Skeletal muscle cell (primary cell): ENCODE measurements around the gene ITGB3.

ENCODE experiments used
- DNase-seq: peaks from one replicate; pipeline ENCODE4 v3.0.0-alpha.2; 2010; ENCODE audit warnings: low read depth
- H3K4me3 ChIP-seq: 2 replicates; pipeline ENCODE4 v1.5.1; 2011; ENCODE audit warnings: low read depth, mild to moderate bottlenecking, control low read depth, low read length, moderate library complexity

ITGB3 gene

GRCh38 chr17:47318197-47318918 is 64.7 kb downstream of the ITGB3 start:
- no peak for DNase-seq
- H3K4me3 ChIP-seq, result no peak overlapping the region

- DNase-seq, result no peak
- no peak overlapping the region for H3K4me3 ChIP-seq
Observed at GRCh38 chr17:47320879-47321502, 67.4 kb downstream of the ITGB3 start.

- peak within 1 kb of the TSS; percentile 67 for H3K4me3 ChIP-seq
- peak; percentile 34 for DNase-seq
Observed at GRCh38 chr17:47323382-47324223, 70.0 kb downstream of the ITGB3 start, which contains the start of gene EFCAB13. Gene EFCAB13, plus strand, starts transcription at chr17:47323955. Its CDS starts 4,399 bp downstream, at chr17:47328354.

GRCh38 chr17:47324224-47325020 is 70.8 kb downstream of the ITGB3 start:
- no peak for DNase-seq
- peak overlapping the region; percentile 67 for H3K4me3 ChIP-seq

- no peak for DNase-seq
- no peak overlapping the region for H3K4me3 ChIP-seq
Observed at GRCh38 chr17:47325176-47325575, 71.5 kb downstream of the ITGB3 start.

GRCh38 chr17:47330548-47330947 is 76.9 kb downstream of the ITGB3 start:
- DNase-seq, result no peak
- H3K4me3 ChIP-seq, result no peak overlapping the region

GRCh38 chr17:47332287-47332686 is 78.7 kb downstream of the ITGB3 start:
- DNase-seq, result no peak
- no peak overlapping the region for H3K4me3 ChIP-seq

GRCh38 chr17:47335101-47335936 is 81.7 kb downstream of the ITGB3 start:
- no peak for DNase-seq
- no peak overlapping the region for H3K4me3 ChIP-seq

- no peak for DNase-seq
- no peak overlapping the region for H3K4me3 ChIP-seq
Observed at GRCh38 chr17:47338026-47338425, 84.4 kb downstream of the ITGB3 start.

GRCh38 chr17:47352848-47353247 is 99.2 kb downstream of the ITGB3 start:
- DNase-seq, result no peak
- H3K4me3 ChIP-seq, result no peak overlapping the region

GRCh38 chr17:47358652-47359051 is 105.0 kb downstream of the ITGB3 start:
- no peak for DNase-seq

More at GRCh38 chr17:47358652-47359051, 105.0 kb downstream of the ITGB3 start:
- H3K4me3 ChIP-seq, result no peak overlapping the region
